Activated naive CD8-positive, alpha-beta T cell (primary cell): ENCODE measurements around the gene MAP4K2.

Experiments
- H3K27ac Mint-ChIP-seq: one replicate; pipeline ENCODE4 v1.8.0; 2021; ENCODE audit warnings: mixed read lengths
- H3K27me3 Mint-ChIP-seq: one replicate; pipeline ENCODE4 v1.8.0; 2021; ENCODE audit warnings: mixed read lengths
- H3K36me3 Mint-ChIP-seq: one replicate; pipeline ENCODE4 v1.8.0; 2021; ENCODE audit warnings: mixed read lengths
- H3K4me1 Mint-ChIP-seq: one replicate; pipeline ENCODE4 v1.8.0; 2021; ENCODE audit warnings: low read depth, mixed read lengths
- H3K4me3 Mint-ChIP-seq: one replicate; pipeline ENCODE4 v1.8.0; 2021; ENCODE audit warnings: mild to moderate bottlenecking, mixed read lengths
- H3K9me3 Mint-ChIP-seq: one replicate; pipeline ENCODE4 v1.8.0; 2021; ENCODE audit warnings: low read depth, mixed read lengths

Gene MAP4K2

DNA sequence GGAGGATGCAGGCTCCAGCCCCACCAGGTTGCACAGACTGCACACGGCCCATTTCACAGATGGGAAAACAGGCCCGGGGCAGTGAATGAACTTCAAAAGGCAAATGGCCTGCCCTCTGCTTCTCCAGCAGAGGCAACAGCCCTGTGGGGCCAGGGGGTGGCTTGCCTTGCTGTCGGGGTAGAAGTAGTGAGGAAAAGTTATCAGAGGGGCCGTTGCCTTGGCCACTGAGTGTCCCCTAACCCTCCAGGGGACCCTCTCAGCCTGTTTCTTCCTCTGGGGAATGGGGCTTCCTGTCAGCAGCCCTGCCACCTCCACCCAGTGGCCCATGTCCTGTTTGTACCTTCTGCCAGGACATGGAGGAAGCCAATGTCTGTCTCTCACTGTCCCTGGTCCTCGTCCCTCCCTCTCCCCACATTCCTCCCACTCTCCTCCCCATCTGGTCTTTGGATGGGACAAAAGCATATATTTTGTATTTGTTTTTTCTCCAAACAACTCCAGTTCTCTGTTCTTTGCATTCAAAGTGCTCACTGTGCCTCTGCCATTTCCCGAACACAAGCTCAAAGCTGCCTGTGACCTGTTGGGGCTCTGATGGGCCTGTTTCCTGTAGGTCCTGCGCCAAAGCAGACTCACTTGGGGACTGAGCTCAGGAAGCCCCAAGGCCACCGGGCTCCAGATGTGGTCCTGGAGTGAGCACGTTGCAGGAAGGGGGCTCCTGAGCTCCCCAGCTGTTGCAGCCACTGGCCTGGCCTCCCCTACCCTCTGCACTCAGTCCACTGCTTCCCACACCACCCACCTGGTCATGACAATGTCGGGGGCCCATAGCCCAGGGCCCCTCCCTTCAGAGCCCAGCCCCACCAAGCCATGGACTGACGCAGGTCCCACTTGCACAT is 9.5 kb downstream of the MAP4K2 start:
- Mint-ChIP-seq H3K27me3 (no peaks in the 10 kb centered on the region), H3K36me3 (no peaks in the 10 kb centered on the region), H3K4me1 (peaks cover 25% of the 10 kb centered on the region), H3K27ac (peak overlapping the region; percentile 91), H3K9me3 (no peaks in the 10 kb centered on the region), H3K4me3 (no peak overlapping the region)

DNA sequence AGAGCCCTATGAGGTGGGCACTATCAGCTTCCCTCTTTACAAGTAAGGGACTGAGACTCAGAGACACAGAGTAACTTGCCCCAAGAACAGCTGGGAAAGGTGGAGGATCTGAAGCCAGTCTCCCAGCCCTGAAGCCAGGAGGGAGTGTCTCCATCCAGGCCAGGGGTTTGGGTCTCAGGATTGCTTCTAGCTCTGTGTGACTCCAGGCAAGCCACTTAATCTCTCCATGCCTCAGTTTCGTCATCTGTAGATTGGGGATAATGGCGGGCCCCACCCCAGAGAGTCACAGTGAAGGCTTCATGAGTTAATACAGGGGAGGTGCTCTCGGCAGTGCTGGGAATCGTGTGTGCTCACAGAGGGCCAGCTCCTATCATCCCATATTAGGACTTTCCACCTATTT is 10.5 kb downstream of the MAP4K2 start:
- Mint-ChIP-seq H3K9me3 (no peaks in the 10 kb centered on the region), H3K36me3 (no peaks in the 10 kb centered on the region), H3K4me1 (peaks cover 28% of the 10 kb centered on the region), H3K4me3 (no peak overlapping the region), H3K27ac (peak overlapping the region; percentile 46), H3K27me3 (no peaks in the 10 kb centered on the region)

DNA sequence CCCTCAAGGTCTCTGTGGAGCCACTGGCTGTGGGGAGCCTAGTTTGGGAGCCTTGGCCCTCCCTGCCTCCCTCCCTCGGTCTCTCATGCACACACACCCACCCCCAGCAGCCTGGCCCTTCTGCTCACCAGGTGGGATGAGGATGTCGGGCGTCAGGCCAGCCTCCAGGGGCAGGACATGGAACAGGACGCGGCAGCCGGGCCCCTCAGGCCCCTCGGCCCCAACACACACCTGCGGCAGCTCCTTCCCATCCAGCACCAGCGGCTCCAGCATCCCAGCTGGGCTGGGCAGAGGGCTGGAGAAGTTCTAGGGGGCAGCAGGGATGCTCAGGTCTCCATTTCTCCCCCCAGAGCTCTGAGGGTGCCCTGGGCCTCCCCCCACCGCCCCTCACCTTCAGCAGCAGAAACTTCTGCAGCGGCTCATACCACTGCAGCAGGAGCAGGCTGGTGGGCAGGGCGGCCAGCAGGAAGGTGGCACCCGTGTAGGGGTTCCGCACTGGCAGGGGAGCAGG is 11.2 kb downstream of the MAP4K2 start:
- no peaks in the 10 kb centered on the region for H3K9me3 Mint-ChIP-seq
- H3K4me3 Mint-ChIP-seq = no peak overlapping the region
- H3K4me1 Mint-ChIP-seq = peaks cover 28% of the 10 kb centered on the region
- H3K27me3 Mint-ChIP-seq = no peaks in the 10 kb centered on the region
- H3K27ac Mint-ChIP-seq = no peak overlapping the region
- no peaks in the 10 kb centered on the region for H3K36me3 Mint-ChIP-seq

DNA sequence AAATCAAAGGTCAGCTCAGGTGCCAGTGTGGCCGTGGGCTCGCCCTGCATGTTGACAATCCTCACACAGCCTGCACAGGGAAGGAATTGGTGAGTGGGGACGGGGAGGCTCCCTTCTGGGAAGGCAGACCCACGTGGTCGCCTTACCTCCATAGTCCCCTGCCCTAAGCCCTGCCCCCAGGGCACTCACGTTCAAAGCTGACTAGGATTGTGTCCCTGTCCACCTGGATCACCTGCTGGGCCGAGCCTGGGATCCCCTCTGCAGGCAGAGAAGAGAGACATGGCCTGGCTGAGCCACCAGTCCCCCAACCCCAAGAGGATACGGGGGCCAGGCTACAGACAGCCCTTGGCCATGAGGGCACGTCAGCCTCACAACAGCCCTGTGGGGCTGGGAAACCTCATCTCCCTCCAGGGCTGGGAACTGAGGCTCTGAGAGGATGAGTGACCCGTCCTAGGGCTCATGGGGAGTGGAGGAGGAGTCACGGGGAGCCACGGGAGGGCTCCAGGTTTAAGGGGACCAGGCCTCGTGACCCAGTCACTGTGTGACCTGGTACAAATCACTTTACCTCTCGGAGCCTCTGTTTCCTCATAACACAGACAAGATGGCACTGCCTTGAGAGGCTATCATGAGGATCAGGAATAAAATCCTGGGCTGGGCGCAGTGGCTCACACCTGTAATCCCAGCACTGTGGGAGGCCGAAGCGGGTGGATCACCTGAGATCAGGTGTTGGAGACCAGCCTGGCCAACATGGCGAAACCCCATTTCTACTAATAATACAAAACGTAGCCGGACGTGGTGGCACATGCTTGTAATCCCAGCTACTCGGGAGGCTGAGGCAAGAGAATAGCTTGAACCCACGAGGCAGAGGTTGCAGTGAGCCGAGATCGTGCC is 12.6 kb downstream of the MAP4K2 start:
- H3K9me3 Mint-ChIP-seq = no peaks in the 10 kb centered on the region
- no peaks in the 10 kb centered on the region for H3K36me3 Mint-ChIP-seq
- peaks cover 25% of the 10 kb centered on the region for H3K4me1 Mint-ChIP-seq
- no peaks in the 10 kb centered on the region for H3K27me3 Mint-ChIP-seq
- no peak overlapping the region for H3K4me3 Mint-ChIP-seq
- no peak overlapping the region for H3K27ac Mint-ChIP-seq

DNA sequence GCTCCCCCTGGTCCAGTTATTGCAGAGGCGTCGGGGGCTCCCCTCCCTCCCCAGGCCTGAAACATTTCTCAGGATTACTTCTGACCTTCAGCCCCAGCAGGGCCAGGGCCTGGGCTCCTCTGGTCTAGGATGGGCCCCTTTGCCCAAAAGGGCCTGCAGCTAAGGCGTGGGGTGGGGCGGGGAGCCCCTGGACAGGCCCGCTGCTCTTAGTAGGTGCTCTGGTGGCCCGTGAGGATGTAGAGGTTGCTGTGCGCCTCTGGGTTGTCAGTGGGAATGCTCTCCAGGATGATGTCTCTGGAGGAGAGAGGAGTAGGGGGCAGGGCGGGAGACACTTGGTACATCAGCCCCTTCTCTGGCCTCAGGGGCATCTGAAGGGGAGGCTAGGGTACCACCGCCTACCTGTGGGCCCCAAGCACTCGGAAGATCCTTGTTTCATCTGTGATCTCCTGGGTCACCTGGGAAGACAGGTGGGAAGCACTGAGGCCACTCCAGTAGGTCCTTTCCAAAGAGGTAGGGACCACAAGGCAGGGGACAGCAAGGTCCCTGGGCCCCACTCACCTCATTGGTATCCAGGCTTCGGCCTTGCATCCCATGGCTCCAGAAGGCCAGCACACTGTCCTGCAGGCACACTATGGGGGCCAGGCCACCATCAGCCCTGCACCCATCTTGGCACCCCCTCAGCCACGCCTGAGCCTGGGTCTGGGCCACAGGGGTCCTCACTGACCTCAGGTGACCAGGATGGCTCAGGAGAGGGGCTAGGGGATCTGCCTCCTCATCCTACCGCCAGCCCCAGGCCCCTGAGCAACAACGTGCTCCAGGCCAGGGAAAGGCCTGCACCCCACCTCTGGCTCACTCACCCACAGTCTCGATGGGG is 13.4 kb downstream of the MAP4K2 start:
- Mint-ChIP-seq H3K4me3 (no peak overlapping the region), H3K4me1 (peaks cover 23% of the 10 kb centered on the region), H3K27me3 (no peaks in the 10 kb centered on the region), H3K36me3 (peaks cover 2% of the 10 kb centered on the region), H3K9me3 (no peaks in the 10 kb centered on the region), H3K27ac (no peak overlapping the region)

DNA sequence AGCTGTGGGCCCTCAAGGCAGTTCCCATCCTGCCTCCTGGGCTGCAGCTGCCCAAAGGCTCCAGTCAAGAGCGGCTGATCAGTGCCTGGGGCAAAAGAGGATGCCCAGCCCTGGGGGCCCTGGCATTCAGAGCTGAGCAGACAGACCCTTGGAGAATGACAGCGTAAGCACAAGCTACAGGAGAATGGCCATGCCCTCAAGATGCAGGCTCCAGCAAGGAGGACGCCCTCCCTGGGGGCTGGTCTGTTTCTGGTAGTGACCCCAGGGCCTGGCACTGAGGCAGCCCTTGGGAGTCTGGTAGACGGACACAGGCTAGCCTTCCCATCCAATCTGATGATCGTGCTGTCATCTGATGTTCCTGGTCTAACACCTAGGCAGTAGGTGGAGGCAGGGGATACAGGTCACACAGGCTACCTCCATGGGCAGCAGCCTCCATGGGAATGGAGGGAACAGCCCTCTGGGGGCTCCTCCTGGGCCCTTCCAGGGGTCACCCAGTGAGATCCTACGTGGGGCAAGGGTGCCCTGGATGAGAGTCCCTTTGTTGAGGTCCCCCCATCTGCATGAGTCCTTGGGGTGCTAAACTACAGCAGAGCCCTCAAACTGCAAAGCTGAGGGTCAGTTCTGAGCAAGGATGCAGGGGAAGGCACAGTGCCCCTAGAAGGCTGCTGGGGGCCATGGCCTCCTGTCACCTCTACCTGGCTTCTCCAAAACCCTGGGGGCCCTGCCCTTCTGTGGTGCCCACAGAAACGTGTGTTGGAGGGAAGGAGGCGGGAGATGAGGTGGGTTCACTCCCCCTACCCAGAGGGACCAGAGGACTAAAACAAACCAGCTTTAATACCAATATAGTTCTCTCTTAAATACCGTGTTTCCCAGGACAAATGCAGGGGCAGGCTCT is 14.4 kb downstream of the MAP4K2 start:
- H3K4me3 Mint-ChIP-seq = no peak overlapping the region
- H3K4me1 Mint-ChIP-seq = peaks cover 15% of the 10 kb centered on the region
- H3K9me3 Mint-ChIP-seq = no peaks in the 10 kb centered on the region
- H3K36me3 Mint-ChIP-seq = peaks cover 2% of the 10 kb centered on the region
- no peak overlapping the region for H3K27ac Mint-ChIP-seq
- H3K27me3 Mint-ChIP-seq = no peaks in the 10 kb centered on the region

DNA sequence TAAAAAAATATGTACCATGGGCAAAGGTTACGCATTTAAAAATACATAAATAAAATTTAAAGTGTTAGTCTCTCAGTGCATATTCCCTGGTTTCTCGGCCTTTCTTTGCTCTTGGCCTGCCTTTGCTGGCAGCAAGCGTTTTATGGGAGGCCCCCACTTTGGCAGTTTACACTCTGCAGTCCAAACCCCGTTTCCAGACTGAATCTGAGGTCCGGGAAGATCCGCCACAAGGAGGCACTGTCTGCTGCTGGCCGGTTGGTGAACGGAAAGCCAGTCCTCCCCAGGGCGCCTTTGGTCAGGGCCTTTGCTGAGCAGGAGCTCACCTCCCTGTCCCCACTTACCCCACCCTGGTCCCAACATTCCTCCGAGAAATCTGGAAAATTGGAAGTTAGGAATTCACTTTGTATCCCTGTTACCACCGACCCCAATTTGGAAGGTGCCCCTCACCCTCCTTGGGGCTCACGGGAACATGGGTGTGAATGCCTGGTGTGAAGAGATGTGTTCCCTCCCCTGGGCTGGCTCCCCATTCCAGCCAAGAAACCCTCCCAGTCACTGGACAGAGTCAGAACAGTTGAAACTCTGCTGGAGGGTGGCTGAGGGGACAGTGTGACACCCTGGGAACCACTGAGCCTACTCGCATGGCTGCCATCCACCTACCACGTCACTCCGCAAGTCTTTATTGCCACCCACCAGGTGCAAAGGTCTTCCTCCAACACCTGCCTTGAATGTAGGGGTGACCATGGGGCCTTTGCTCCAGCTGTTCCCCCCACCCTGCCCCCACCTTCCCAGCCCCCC is 15.3 kb downstream of the MAP4K2 start:
- Mint-ChIP-seq H3K4me1 (peaks cover 11% of the 10 kb centered on the region), H3K36me3 (peaks cover 2% of the 10 kb centered on the region), H3K9me3 (no peaks in the 10 kb centered on the region), H3K27me3 (no peaks in the 10 kb centered on the region), H3K27ac (no peak overlapping the region), H3K4me3 (no peak overlapping the region)

DNA sequence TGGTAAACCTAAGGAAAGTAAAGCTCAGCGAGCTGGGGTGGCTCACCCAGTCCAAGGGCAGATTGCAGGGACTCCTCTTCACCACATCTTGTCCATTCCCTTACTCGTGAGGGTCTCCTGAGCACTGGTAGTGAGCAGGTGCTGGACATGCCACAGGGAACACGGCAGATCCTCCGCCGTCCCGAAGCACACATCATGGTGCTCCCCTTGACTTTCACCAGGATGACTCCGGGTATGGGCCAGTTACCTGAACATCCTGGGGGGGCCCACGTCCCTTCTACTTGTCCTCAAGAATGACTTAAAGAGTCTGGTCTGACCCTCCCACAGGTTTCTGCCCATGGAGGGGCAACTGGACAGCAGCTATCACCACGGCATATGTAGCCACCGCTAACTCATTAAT is 16.7 kb downstream of the MAP4K2 start:
- no peaks in the 10 kb centered on the region for H3K9me3 Mint-ChIP-seq
- H3K27me3 Mint-ChIP-seq = no peaks in the 10 kb centered on the region
- peaks cover 2% of the 10 kb centered on the region for H3K36me3 Mint-ChIP-seq
- no peak overlapping the region for H3K27ac Mint-ChIP-seq
- H3K4me1 Mint-ChIP-seq = peaks cover 14% of the 10 kb centered on the region
- no peak overlapping the region for H3K4me3 Mint-ChIP-seq

DNA sequence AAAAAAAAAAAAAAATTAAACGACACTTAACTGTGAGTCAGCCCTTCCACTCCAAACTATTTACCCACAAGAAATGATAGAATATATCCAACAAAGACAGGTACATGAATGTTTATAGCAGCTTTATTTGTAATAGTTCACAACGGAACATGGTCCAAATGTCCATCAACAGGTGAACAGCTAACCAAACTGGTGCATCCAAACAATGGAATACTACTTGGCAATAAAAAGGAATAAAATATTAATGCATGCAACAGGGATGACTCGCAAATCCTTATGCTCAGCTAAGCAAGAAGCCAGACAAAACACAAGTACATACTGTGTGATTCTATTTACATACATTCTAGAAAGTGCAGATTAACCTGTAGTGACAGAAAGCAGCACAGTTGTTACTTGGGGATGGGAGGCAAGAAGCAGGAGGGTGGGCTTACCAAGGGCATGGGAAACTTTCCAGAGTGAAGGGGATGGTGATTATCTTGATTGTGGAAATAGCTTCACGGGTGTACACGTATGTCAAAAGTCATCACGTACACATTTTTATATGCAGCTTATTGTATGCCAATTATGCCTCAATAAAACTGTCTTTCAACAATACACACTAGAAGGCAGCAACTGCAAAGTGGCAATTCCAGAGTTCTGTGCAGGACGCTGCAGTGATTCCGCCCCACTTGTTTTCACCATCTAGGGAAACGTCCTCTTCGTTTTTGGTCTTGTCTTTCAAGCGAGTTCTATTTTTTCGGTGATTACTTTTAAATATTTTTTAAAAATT is 18.0 kb downstream of the MAP4K2 start:
- peak overlapping the region; percentile 30 for H3K27ac Mint-ChIP-seq
- no peak overlapping the region for H3K4me3 Mint-ChIP-seq
- peaks cover 2% of the 10 kb centered on the region for H3K36me3 Mint-ChIP-seq
- no peaks in the 10 kb centered on the region for H3K27me3 Mint-ChIP-seq
- H3K9me3 Mint-ChIP-seq = no peaks in the 10 kb centered on the region
- H3K4me1 Mint-ChIP-seq = peaks cover 24% of the 10 kb centered on the region

DNA sequence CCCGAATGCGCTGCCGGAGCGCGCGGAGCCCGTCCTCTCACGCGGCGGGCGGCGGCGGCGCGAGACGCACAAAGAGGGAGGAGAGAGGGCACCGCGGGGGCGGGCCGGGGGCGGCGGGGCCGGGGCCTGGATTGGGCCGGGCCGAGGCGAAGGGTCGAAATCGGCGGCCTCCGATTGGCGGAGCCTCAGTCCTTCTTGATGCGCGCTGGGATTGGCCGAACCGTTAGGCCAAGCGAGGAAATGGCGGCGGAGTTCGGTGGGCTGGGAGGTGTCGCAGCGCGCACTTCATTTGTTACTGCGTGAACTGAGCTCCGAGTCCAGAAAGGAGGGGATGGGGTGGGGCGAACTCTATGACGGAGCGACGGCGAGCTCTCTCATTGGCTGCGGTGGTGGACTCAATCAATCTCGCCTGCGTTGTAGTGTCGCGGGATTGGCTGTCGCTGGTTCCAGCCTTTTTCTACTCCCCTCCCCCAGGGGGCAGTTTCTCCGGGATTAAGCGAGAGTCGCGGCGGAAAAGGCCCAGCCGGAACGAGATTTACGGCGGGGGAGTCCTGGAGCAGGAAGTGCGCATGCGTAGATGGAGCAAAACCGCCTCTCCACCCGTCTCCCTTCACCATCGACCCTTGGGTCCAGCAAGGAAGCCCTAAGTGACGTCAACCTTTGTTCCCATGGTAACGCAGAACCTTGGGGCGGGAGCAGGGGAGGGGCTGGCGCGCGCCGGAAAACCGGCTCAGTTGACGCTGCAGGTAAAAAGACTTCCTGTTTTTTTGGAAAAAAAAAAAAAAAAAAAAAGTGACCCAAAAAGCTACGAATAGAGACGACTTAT is 24.3 kb downstream of the MAP4K2 start, which contains the start of gene SF1:
Gene SF1, minus strand, starts transcription at position 70 of the 826 bp plus-strand sequence. CDS start 150 bp downstream, outside the sequence.
- Mint-ChIP-seq H3K9me3 (no peaks in the 10 kb centered on the region), H3K4me1 (peaks cover 57% of the 10 kb centered on the region), H3K36me3 (peaks cover 21% of the 10 kb centered on the region), H3K27ac (peak within 1 kb of the TSS; percentile 99), H3K4me3 (peak within 1 kb of the TSS; percentile 93), H3K27me3 (no peaks in the 10 kb centered on the region)

DNA sequence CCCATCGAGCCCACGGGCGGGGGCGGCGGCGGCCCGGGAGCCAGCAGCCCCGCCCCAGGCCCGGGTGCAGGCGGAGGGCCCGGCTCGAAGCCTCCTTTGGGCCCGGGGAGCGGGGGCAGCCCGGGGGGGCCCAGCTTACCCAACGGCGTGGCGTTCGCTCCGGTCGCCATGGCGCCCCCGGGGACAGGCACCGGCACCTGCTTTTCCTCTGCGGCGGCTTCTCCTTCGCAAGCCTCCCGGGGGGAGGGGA is 24.9 kb downstream of the MAP4K2 start:
- Mint-ChIP-seq H3K9me3 (no peaks in the 10 kb centered on the region), H3K36me3 (peaks cover 24% of the 10 kb centered on the region), H3K4me3 (peak overlapping the region; percentile 93), H3K27ac (no peak overlapping the region), H3K27me3 (no peaks in the 10 kb centered on the region), H3K4me1 (peaks cover 62% of the 10 kb centered on the region)
